ENCODE measurements around the gene NELFA.

GRCh38 chr4:1985294-1985693 is 23.5 kb downstream of the NELFA start:
- TF ChIP-seq TAF1 (IDR thresholded peaks at IDR 0.05; ENCODE audit: borderline replicate concordance, low read depth, low read length) = no peak
- TF ChIP-seq POLR2A (IDR thresholded peaks at IDR 0.05; ENCODE audit: low read depth, low read length) = no peak
- TF ChIP-seq POLR2AphosphoS5 (IDR thresholded peaks at IDR 0.05; ENCODE audit: low read depth, low read length) = no peak
